KMS-11 (cell line): ENCODE measurements around the gene HSPB3.
A peak's percentile ranks its signal among the peaks of the same experiment; 100 is the strongest.
"Not testable (repeated sequence)": the region's sequence is repeated elsewhere in the genome, so short reads cannot be mapped to it uniquely, and the experiment has no call there.

Source experiments
- H2AFZ ChIP-seq: fragments of 200-600 bp; sonication (generic); 2 replicates; pipeline ENCODE4 v1.6.1; 2016; ENCODE audit warnings: antibody characterized with exemption, mixed run types, low read depth
- H3K27ac ChIP-seq: fragments of 200-600 bp; sonication (generic); 2 replicates; pipeline ENCODE4 v1.6.1; 2016; ENCODE audit warnings: mild to moderate bottlenecking, mixed run types
- H3K27me3 ChIP-seq: fragments of 200-600 bp; sonication (generic); 2 replicates; pipeline ENCODE4 v1.6.1; 2017; ENCODE audit warnings: mild to moderate bottlenecking, low read depth, mixed run types, moderate library complexity; ENCODE audit not compliant: insufficient read depth
- H3K36me3 ChIP-seq: fragments of 200-600 bp; sonication (generic); 2 replicates; pipeline ENCODE4 v1.6.1; 2017; ENCODE audit warnings: mild to moderate bottlenecking, mixed run types; ENCODE audit not compliant: insufficient read depth
- H3K4me1 ChIP-seq: fragments of 200-600 bp; sonication (generic); 2 replicates; pipeline ENCODE4 v1.6.1; 2016; ENCODE audit warnings: mild to moderate bottlenecking, low read depth, mixed run types; ENCODE audit not compliant: poor library complexity, severe bottlenecking
- H3K4me2 ChIP-seq: fragments of 200-600 bp; sonication (generic); 2 replicates; pipeline ENCODE4 v1.7.0; 2016; ENCODE audit warnings: mild to moderate bottlenecking, mixed run types
- H3K4me3 ChIP-seq: fragments of 200-600 bp; sonication (generic); IDR thresholded peaks from 2 replicates; pipeline ENCODE4 v1.6.1; 2017; ENCODE audit warnings: low read depth, low read length, mixed read lengths; ENCODE audit not compliant: insufficient read depth
- H3K79me2 ChIP-seq: fragments of 200-600 bp; sonication (generic); 2 replicates; pipeline ENCODE4 v1.6.1; 2016; ENCODE audit warnings: low read depth, mixed run types; ENCODE audit not compliant: insufficient read depth
- H3K9ac ChIP-seq: fragments of 200-600 bp; sonication (generic); 2 replicates; pipeline ENCODE4 v1.6.1; 2016; ENCODE audit warnings: mild to moderate bottlenecking, mixed run types
- H4K20me1 ChIP-seq: fragments of 200-600 bp; sonication (generic); 2 replicates; pipeline ENCODE4 v1.6.1; 2016; ENCODE audit warnings: mild to moderate bottlenecking, mixed run types; ENCODE audit not compliant: insufficient read depth
- TF ChIP-seq, protein P1 (sequence below): fragments of 200-600 bp; sonication (generic); conservative IDR thresholded peaks from 2 replicates; pipeline ENCODE4 v1.6.1; 2017; ENCODE audit warnings: low read depth, mild to moderate bottlenecking, antibody characterized with exemption, low read length, moderate library complexity, mixed read lengths

HSPB3 gene

DNA sequence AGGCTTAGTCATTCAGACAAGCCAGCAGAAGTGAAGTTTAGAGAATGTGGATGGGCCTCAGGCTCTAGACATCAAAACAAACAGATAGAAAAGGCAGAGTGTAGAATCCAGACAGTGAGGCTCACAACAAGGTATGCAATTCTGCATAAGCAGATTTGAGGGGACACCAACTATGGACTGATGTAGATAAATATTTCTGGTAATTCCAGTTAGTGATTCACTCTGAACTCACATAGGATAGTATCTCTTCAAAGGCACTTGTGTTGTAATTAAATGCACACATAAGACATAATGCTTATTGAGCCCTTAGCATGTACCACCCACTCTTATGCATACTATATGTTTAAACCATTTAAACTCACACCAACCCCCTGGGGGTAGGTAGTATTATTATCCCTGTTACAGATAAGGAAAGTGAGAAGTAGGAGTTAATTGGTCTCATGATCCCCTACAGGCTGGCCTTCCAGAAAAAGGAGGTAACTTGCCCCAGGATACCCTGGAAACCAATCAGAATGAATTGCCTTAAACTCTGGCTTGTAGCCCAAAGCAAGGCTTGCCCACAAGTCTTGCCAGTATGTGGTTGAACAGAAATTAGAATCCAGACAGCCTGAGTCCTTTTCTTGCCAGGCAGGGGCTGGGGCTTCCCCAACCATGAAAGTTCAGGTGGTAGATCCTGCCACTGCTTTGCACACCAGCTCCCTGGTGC is 39.5 kb upstream of the HSPB3 start:
- H2AFZ ChIP-seq = no peak overlapping the region
- peaks cover 13% of the 10 kb centered on the region for H3K4me1 ChIP-seq
- H3K4me3 ChIP-seq = no peak overlapping the region
- no peak overlapping the region for H3K27ac ChIP-seq
- TF ChIP-seq, protein P1, sequence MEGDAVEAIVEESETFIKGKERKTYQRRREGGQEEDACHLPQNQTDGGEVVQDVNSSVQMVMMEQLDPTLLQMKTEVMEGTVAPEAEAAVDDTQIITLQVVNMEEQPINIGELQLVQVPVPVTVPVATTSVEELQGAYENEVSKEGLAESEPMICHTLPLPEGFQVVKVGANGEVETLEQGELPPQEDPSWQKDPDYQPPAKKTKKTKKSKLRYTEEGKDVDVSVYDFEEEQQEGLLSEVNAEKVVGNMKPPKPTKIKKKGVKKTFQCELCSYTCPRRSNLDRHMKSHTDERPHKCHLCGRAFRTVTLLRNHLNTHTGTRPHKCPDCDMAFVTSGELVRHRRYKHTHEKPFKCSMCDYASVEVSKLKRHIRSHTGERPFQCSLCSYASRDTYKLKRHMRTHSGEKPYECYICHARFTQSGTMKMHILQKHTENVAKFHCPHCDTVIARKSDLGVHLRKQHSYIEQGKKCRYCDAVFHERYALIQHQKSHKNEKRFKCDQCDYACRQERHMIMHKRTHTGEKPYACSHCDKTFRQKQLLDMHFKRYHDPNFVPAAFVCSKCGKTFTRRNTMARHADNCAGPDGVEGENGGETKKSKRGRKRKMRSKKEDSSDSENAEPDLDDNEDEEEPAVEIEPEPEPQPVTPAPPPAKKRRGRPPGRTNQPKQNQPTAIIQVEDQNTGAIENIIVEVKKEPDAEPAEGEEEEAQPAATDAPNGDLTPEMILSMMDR = no peak
- no peaks in the 10 kb centered on the region for H4K20me1 ChIP-seq
- H3K79me2 ChIP-seq = no peaks in the 10 kb centered on the region
- peak overlapping the region; percentile 26; the same call in 1 of the 2 replicates for H3K4me2 ChIP-seq
- H3K36me3 ChIP-seq = no peaks in the 10 kb centered on the region
- H3K9ac ChIP-seq = no peak overlapping the region
- no peaks in the 10 kb centered on the region for H3K27me3 ChIP-seq

DNA sequence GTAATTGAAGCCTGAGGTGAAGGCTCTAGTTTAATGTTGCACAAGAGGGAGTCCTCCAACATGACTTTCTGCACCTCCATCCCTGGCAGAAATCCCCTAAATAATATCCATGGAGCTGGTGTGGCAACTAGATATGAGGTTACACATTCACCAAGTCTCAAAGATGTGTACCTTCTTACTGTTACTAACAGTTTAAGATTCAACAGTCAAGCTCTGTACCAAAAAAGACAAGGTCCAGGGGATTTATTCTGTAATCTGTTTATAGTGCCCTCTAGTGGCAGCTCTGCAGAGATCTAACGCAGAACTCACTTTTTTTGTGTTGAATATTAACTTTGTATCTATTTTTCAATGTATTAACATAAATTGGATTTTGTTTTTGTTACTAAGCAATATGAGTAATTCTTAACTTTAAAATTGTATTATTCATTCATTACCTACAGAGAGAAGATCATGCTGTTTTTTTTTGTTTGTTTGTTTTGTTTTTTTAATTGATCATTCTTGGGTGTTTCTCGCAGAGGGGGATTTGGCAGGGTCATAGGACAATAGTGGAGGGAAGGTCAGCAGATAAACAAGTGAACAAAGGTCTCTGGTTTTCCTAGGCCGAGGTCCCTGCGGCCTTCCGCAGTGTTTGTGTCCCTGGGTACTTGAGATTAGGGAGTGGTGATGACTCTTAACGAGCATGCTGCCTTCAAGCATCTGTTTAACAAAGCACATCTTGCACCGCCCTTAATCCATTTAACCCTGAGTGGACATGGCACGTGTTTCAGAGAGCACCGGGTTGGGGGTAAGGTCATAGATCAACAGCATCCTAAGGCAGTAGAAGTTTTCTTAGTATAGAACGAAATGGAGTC is 35.7 kb upstream of the HSPB3 start:
- H4K20me1 ChIP-seq, H3K27me3 ChIP-seq, H3K79me2 ChIP-seq, H3K4me3 ChIP-seq, H3K36me3 ChIP-seq, H3K9ac ChIP-seq, H3K27ac ChIP-seq, H2AFZ ChIP-seq, H3K4me2 ChIP-seq: not testable (repeated sequence)
- H3K4me1 ChIP-seq = peaks cover 13% of the 10 kb centered on the region
- TF ChIP-seq, protein P1 = peak; percentile 85

DNA sequence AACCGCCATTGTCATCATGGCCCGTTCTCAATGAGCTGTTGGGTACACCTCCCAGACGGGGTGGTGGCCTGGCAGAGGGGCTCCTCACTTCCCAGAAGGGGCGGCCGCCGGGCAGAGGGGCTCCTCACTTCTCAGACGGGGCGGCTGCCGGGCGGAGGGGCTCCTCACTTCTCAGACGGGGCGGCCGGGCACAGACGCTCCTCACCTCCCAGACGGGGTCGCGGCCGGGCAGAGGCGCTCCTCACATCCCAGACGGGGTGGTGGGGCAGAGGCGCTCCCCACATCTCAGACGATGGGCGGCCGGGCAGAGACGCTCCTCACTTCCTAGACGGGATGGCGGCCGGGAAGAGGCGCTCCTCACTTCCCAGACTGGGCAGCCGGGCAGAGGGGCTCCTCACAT is 35.0 kb upstream of the HSPB3 start:
- not testable (repeated sequence) for H3K36me3 ChIP-seq, H2AFZ ChIP-seq, H3K79me2 ChIP-seq, H3K27me3 ChIP-seq, H3K27ac ChIP-seq, H3K9ac ChIP-seq, H3K4me2 ChIP-seq, H4K20me1 ChIP-seq, H3K4me3 ChIP-seq
- H3K4me1 ChIP-seq = peaks cover 13% of the 10 kb centered on the region

DNA sequence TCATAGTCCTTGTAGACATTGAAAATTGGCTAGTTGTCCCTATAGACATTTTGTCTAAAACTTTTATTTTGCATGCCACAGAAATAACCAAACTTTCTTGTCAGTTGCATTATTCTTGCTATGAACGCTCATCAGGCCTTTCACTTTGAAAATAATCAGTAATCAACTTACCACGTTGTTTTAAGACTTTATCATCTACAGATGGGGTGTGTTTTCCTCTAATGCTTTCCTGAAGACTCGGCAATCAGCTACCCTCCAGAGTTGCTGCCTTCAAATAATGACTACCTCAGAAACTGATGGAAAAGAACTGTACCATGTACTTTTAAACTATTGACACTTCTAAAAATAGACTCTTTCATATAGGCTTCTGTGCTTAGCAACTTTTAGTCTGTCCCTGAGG is 33.5 kb upstream of the HSPB3 start:
- TF ChIP-seq, protein P1 = no peak
- no peak overlapping the region for H3K9ac ChIP-seq
- H3K4me2 ChIP-seq = no peak overlapping the region
- no peak overlapping the region for H3K27ac ChIP-seq
- H3K79me2 ChIP-seq = no peaks in the 10 kb centered on the region
- H3K4me1 ChIP-seq = no peaks in the 10 kb centered on the region
- no peaks in the 10 kb centered on the region for H4K20me1 ChIP-seq
- H3K4me3 ChIP-seq = no peak overlapping the region
- H2AFZ ChIP-seq = no peak overlapping the region
- H3K36me3 ChIP-seq = no peaks in the 10 kb centered on the region
- no peaks in the 10 kb centered on the region for H3K27me3 ChIP-seq

DNA sequence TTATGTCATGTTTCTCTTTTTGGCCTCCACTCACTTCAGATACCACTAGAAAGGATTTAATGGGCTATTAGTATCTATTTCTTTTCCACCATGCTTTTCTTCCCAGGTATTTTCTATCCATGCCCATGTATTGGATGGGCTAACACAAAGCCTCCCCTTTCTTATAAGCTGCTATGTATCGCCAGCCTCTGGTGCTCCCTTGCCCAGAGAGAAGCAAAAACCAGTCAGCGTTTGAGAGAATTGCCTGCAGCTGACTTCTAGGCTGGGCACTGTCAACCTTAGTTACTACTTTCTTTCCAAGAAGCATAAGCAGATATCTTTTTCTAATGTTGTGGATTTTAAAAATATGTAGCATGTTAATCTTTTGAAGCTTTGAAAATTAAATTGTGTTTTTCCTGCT is 30.2 kb upstream of the HSPB3 start:
- no peak overlapping the region for H2AFZ ChIP-seq
- H3K36me3 ChIP-seq = no peaks in the 10 kb centered on the region
- no peaks in the 10 kb centered on the region for H4K20me1 ChIP-seq
- no peak overlapping the region for H3K27ac ChIP-seq
- no peak overlapping the region for H3K4me2 ChIP-seq
- no peak overlapping the region for H3K4me3 ChIP-seq
- H3K9ac ChIP-seq = no peak overlapping the region
- TF ChIP-seq, protein P1 = no peak
- H3K4me1 ChIP-seq = no peaks in the 10 kb centered on the region
- no peaks in the 10 kb centered on the region for H3K27me3 ChIP-seq
- H3K79me2 ChIP-seq = no peaks in the 10 kb centered on the region
